ENCODE results near the gene RPL6. TPM values are rescaled to one million over a fixed set of nuclear protein-coding genes. Genes with fewer than 3 reads are reported as not detected.

RPL6 gene
- total and polyA plus RNA-seq, 9 of the 15 experiments (the other 6 are each of a cell fraction or from before 2014, with no cell fraction given): 1,519 to 3,103 (median 2,396) TPM

- TF ChIP-seq, protein P1, sequence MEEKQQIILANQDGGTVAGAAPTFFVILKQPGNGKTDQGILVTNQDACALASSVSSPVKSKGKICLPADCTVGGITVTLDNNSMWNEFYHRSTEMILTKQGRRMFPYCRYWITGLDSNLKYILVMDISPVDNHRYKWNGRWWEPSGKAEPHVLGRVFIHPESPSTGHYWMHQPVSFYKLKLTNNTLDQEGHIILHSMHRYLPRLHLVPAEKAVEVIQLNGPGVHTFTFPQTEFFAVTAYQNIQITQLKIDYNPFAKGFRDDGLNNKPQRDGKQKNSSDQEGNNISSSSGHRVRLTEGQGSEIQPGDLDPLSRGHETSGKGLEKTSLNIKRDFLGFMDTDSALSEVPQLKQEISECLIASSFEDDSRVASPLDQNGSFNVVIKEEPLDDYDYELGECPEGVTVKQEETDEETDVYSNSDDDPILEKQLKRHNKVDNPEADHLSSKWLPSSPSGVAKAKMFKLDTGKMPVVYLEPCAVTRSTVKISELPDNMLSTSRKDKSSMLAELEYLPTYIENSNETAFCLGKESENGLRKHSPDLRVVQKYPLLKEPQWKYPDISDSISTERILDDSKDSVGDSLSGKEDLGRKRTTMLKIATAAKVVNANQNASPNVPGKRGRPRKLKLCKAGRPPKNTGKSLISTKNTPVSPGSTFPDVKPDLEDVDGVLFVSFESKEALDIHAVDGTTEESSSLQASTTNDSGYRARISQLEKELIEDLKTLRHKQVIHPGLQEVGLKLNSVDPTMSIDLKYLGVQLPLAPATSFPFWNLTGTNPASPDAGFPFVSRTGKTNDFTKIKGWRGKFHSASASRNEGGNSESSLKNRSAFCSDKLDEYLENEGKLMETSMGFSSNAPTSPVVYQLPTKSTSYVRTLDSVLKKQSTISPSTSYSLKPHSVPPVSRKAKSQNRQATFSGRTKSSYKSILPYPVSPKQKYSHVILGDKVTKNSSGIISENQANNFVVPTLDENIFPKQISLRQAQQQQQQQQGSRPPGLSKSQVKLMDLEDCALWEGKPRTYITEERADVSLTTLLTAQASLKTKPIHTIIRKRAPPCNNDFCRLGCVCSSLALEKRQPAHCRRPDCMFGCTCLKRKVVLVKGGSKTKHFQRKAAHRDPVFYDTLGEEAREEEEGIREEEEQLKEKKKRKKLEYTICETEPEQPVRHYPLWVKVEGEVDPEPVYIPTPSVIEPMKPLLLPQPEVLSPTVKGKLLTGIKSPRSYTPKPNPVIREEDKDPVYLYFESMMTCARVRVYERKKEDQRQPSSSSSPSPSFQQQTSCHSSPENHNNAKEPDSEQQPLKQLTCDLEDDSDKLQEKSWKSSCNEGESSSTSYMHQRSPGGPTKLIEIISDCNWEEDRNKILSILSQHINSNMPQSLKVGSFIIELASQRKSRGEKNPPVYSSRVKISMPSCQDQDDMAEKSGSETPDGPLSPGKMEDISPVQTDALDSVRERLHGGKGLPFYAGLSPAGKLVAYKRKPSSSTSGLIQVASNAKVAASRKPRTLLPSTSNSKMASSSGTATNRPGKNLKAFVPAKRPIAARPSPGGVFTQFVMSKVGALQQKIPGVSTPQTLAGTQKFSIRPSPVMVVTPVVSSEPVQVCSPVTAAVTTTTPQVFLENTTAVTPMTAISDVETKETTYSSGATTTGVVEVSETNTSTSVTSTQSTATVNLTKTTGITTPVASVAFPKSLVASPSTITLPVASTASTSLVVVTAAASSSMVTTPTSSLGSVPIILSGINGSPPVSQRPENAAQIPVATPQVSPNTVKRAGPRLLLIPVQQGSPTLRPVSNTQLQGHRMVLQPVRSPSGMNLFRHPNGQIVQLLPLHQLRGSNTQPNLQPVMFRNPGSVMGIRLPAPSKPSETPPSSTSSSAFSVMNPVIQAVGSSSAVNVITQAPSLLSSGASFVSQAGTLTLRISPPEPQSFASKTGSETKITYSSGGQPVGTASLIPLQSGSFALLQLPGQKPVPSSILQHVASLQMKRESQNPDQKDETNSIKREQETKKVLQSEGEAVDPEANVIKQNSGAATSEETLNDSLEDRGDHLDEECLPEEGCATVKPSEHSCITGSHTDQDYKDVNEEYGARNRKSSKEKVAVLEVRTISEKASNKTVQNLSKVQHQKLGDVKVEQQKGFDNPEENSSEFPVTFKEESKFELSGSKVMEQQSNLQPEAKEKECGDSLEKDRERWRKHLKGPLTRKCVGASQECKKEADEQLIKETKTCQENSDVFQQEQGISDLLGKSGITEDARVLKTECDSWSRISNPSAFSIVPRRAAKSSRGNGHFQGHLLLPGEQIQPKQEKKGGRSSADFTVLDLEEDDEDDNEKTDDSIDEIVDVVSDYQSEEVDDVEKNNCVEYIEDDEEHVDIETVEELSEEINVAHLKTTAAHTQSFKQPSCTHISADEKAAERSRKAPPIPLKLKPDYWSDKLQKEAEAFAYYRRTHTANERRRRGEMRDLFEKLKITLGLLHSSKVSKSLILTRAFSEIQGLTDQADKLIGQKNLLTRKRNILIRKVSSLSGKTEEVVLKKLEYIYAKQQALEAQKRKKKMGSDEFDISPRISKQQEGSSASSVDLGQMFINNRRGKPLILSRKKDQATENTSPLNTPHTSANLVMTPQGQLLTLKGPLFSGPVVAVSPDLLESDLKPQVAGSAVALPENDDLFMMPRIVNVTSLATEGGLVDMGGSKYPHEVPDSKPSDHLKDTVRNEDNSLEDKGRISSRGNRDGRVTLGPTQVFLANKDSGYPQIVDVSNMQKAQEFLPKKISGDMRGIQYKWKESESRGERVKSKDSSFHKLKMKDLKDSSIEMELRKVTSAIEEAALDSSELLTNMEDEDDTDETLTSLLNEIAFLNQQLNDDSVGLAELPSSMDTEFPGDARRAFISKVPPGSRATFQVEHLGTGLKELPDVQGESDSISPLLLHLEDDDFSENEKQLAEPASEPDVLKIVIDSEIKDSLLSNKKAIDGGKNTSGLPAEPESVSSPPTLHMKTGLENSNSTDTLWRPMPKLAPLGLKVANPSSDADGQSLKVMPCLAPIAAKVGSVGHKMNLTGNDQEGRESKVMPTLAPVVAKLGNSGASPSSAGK (IDR thresholded peaks at IDR 0.05): peak; percentile 30; the same call in 1 of the 2 replicates
- TF ChIP-seq HNRNPL (IDR thresholded peaks at IDR 0.05; ENCODE audit: low read depth, low read length): peak; percentile 48; the same call in 1 of the 2 replicates
- no peak for TF ChIP-seq FOXK2 (conservative IDR thresholded peaks at IDR 0.05 in 1 of 2, IDR thresholded peaks at IDR 0.05 in 1 of 2; ENCODE audit: low read depth in 2 of 2)
- 0 out of 2 replicates have a peak, but pooled peaks have one; percentile 10 for TF ChIP-seq LCOR (CRISPR knock-in tag; IDR thresholded peaks at IDR 0.05)
- peak; percentile 21; the same call in 1 of the 2 replicates for TF ChIP-seq DPF2 (IDR thresholded peaks at IDR 0.05)
These were observed 10.1 kb upstream of the RPL6 start (continued) for GRCh38 chr12:112419297-112420133.

Measured in K562 (cell line).